Hypothalamus (tissue), 51 donors: Measurements from ENCODE around the gene KRTAP12-4.
"Not testable (repeated sequence)": the region's sequence is repeated elsewhere in the genome, so short reads cannot be mapped to it uniquely, and the experiment has no call there.

ENCODE experiments used
- DNase-seq, 51 donors: peaks; one replicate each; lab custom pipeline; 2025; lab: John Stamatoyannopoulos, UW

KRTAP12-4 gene

DNA sequence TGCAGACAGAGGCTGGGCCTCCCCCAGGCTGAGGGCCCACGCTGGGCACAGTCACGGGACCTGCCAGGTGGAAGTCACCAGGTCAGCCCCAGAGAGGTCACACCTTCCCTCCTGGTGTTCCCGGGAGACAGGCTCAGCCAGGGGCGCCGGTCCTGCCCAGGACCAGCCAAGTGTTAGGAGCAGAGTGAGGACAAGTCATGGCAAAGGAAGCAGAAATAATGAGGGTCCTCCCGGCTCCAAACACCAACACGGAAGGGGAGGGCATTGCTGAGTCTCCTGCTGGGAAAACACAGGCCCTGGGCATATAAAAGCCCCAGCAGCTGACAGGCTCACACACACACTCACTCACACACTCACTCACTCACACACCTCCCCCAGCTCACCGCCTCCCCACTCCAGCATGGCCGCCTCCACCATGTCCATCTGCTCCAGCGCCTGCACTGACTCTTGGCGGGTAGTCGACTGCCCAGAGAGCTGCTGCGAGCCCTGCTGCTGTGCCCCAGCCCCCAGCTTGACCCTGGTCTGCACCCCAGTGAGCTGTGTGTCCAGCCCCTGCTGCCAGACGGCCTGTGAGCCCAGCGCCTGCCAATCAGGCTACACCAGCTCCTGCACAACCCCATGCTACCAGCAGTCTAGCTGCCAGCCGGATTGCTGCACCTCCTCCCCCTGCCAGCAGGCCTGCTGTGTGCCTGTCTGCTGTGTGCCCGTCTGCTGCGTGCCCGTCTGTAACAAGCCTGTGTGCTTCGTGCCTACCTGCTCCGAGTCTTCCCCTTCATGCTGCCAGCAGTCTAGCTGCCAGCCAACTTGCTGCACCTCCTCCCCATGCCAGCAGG lies 17.2 kb downstream of the KRTAP12-4 start, which contains the start of gene KRTAP10-10:
Gene KRTAP10-10, plus strand, starts transcription at position 339 of the 833 bp plus-strand sequence. Its CDS starts 62 bp downstream, at position 401.
- peak in 1 of 51 donors; percentile 34 for DNase-seq

DNA sequence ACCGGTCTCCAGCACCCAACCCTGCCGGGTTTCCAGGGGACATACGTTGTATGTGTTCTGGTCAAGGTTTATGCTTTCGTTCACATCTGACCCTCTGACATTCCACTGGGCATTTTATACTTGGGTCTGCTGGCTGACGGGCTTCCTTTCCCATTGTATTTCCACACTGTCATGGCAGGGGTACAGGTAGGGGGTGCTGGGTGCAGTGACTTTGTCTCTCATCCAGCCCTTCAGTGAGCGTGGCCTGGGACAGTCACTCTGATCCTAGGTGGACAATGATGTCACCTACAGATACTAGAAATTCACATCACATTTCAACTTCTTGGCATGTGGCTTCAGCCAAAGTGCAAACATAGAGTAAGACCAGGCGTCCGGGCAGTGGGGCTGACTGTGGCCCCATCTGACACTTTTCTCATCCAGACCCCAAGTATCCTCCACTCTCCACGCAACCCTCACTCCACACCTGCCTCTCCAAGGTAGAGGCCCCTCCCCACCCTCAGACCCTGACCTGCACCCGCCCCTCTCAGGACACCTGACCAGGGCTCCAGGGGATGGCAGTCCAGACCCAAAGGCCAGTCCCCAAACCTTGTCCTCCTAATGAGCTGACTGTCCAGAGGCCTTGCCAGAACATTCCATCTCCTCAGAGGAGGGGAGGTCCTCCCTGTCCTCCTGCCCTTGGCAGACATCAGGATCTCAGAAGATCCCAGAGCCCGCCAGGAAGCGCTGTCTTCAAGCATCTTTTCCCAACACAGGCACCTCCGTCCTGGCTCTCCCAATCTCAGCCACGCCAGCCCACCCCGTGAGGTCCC lies 18.0 kb downstream of the KRTAP12-4 start:
- DNase-seq = no peak

DNA sequence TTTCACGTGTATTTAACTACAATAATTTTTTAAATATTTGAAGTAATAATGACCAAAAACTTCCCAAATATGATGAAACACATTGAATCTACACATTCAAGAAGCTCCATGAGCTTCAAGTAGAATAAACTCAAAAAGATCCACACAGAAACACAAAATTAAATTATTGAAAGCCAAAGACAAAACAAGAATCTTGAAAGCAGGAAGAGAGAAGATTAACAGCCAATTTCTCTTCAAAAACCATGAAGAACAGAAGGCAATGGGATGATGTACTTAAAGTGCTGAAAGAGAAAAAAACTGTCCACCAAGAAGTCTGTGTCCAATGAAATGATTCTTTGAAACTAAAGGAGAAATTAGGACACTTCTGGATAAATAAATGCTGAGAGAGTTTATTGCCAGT lies 22.4 kb downstream of the KRTAP12-4 start:
- no peak for DNase-seq

DNA sequence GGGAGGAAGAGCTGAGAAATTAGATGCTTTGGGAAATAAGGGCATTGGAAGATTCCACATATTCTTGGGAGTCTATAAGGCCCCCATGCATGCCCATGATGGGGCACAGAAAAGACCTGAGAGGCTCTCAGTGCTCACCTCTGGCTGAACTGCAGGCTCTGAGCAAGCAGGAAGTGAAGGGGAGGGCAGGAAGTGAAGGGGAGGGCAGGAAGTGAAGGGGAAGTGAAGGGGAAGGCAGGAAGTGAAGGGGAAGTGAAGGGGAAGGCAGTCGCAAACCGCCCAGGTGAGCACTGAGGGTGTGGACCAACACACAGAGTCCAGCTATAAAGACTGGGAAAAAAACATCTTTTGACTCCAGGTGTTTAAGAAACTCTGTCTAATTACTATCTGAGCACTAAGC lies 24.0 kb downstream of the KRTAP12-4 start:
- no peak for DNase-seq

DNA sequence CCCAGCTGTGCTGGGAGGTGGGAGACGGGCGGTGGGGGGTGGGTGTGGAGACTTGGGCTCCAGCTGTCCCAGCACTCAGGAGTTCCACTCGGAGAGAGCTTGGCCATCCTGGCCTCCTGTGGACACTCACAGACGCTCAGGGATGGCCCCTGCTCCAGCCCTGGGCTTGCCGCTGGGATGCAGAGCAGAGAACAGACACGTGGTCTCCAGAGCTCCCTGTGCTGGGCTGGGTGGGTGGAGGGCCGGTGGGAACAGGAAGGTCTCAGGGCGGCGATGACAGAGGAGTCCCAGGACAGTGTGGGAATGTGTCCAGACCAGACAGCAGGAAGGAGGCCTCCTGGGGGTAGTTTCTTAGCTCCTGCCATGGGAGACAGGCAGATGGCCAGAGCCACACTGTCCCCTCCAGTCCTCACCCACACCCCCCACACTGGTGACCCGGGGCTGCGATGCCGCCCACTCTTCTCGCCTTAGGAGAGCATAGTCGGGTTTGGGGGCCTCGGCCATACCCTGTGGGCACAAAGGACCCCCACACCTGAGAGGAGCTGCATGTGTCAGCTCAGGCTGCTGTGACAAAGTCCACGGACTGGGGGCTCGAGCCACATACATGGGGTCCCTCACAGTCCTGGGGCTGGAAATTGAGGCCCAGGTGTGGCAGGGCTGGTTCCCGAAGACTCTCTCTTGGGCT lies 25.6 kb downstream of the KRTAP12-4 start:
- no peak for DNase-seq

DNA sequence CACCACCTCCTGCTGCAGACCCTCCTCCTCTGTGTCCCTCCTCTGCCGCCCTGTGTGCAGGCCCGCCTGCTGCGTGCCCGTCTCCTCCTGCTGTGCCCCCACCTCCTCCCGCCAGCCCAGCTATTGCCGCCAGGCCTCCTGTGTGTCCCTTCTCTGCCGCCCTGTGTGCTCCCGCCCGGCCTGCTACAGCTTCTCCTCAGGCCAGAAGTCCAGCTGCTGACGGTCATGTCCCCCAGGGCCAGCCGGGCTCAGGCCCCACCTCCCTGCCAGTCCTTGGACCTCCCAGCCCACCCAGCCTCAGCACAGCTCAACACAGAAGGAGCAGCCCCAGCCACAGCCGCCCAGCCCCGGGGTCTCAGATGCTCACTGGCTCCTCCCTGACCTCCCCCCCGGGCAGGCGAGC lies 26.6 kb downstream of the KRTAP12-4 start:
- not testable (repeated sequence) for DNase-seq

DNA sequence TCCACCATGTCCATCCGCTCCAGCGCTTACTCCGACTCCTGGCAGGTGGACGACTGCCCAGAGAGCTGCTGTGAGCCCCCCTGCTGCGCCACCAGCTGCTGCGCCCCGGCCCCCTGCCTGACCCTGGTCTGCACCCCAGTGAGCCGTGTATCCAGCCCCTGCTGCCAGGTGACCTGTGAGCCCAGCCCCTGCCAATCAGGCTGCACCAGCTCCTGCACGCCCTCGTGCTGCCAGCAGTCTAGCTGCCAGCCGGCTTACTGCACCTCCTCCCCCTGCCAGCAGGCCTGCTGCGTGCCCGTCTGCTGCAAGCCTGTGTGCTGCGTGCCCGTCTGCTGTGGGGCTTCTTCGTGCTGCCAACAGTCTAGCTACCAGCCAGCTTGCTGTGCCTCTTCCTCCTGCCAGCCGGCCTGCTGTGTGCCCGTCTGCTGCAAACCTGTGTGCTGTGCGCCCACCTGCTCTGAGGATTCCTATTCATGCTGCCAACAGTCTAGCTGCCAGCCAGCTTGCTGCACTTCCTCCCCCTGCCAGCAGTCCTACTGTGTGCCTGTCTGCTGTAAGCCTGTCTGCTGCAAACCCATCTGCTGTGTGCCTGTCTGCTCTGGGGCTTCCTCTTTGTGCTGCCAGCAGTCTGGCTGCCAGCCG lies 27.2 kb downstream of the KRTAP12-4 start:
- DNase-seq = not testable (repeated sequence)

DNA sequence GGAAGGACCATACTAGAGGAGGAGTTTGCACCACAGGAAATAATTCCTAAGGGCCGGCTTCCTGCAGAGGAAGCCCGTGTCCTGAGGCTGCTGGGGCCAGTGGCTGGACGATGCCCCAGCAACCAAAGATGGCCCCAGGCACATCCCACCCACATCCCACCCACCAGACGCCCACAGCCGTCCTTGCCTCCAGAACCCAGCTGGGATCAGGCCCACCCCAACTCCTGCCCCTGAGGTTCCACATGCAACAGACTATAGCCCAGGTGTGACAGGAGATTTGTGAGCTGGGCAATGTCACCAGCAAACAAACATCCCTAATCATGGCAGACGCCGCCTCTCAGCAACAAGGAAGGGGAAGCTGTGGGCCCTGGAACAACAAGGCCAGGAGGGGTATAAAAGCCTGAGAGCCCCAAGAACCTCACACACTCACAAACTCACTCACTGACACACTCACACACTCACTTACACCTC lies 27.8 kb downstream of the KRTAP12-4 start, which contains the start of gene KRTAP10-9:
Gene KRTAP10-9, plus strand, starts transcription at position 421 of the 471 bp plus-strand sequence. CDS start 79 bp downstream, outside the sequence.
- DNase-seq = no peak

DNA sequence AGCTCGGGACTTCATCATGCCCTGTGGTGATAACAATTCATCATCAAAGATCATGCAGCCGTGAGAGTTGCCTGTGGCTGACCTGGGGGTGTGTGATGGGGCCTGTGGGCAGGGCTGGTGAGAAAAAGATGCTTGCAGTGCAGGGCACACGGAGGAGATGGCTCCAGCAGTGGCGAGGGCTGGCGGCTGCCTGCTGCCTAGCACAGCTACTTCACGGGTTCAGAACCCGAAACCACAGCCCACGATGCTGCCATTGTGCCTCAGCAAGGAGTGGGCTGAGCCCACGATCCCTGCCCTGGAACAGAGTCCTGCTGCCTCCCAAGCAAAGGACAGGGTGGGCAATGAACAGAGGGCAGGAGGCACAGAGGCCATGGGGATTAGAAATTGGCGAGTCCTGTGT lies 28.2 kb downstream of the KRTAP12-4 start:
- no peak for DNase-seq

DNA sequence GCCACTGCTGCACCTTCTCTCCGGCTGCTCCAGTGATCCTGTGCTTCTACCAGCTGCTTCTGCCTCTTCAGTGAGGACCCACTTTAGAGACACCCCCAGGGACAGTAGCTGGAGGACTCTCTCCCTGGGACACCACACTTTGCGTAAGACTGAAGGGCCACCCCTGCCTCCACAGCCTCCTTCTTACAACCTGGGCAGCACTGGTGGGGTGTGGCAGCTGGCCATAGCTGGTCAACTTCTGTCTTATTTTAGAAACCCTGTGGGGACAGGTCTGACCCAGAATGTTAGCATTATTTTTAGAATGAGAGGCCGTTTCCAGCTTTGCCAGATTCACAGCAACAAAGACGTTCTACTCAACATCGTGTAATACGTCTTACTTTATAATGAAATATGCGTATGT lies 28.7 kb downstream of the KRTAP12-4 start:
- DNase-seq = no peak

DNA sequence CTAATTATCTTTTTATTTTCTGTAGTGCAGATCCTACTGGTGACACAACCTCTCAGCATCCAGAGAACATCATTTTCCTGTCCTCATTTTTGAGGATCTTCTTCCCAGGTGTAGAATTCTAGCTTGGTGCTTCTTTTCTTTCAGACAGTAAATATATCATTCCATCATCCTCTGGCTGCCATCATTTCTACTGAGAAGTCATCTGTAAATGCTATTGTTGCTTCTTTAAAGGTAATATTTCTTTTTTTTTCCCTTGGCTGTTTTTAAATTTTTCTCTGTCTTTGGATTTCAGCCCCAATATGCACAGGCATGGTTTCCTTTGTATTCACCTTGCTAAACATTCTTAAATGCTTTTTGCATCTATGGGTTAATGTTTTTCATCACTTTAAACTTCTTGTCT lies 30.9 kb downstream of the KRTAP12-4 start:
- no peak for DNase-seq

DNA sequence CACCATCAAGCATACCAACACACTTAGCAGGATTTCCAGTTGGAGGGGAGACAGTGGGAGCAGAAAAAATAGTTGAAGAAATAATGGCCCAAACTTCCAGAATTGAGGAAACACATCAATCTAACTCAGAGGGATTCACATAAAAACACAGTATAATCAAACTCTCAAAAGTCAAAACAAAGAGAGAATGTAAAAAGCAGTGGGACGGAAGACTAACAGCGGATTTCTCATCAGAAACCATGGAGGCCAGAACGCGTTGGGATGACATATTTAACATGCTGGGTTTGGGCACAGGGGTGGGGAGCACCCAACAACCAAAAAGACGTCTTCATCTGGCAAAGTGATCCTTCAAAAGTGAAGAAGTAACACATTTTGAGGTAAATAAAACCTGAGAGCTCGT lies 34.6 kb downstream of the KRTAP12-4 start:
- no peak for DNase-seq

DNA sequence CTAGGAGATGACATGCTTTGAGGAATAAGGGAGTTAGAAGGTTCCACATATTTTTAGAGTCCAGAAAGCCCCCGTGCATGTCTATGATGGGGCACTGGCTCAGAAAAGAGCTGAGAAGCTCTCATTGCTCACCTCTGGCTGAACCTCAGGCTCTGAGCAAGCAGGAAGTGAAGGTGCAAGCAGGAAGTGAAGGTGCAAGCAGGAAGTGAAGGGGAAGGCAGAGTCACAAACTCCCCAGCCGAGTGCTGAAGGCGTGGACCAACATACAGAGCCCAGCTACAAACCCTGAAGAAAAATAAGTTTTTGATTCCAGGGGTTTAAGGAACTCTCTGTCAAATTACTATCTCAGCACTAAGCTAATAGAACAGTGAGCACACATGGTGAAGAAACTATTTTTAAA lies 35.5 kb downstream of the KRTAP12-4 start:
- DNase-seq = no peak

DNA sequence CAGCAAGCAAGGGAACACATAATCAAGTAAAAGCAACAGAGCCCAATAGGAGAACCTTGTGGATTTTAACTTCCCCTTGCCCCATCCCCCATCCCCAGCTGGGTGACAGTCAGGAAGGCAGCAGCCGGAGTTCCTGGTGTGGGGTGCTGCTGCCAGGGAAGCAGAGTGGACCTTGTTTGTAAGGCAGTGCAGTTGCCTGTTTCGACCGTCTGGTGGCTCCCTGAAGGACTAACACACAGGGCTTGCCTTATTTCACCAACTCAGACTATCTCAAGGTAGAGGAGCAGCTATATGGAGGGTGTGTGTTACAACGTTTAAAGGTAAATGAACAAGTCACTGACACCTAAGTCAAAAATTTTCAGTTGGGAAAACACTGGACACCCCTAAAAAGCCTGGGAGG lies 36.0 kb downstream of the KRTAP12-4 start:
- peak in 3 of 51 donors; percentile 3 to 6 (median 4) for DNase-seq

DNA sequence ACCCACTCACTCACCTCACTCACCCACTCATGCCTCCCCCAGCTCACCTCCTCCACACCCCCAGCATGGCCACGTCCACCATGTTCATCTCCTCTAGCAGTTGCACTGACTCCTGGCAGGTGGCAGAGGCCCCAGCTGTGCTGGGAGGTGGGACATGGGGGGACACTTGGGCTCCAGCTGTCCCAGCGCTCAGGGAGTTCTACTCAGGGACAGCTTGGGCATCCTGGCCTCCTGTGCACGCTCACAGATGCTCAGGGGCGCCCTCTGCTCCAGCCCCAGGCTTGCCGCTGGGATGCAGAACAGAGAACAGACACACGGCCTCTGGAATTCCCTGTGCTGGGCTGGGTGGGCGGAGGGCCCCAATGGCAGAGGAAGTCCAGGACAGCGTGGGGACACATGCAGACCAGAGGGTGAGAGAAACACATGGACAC lies 37.4 kb downstream of the KRTAP12-4 start:
- no peak for DNase-seq

DNA sequence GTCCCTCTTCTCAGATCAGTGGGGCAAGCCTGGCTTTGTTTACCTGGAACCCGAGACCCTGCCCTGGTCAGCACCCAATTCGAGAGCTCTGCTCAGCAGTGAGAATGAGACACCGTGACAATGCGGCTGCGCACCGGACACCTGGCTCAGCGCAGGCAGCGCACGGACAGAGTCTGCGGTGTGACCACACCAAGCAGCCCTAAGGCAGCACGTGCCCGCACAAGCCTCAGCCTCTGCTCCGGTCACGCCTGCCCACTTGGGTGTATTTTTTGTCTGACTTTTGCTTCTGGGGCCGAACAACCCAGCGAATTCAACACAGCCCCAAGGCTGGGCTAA lies 37.9 kb downstream of the KRTAP12-4 start:
- DNase-seq = no peak

DNA sequence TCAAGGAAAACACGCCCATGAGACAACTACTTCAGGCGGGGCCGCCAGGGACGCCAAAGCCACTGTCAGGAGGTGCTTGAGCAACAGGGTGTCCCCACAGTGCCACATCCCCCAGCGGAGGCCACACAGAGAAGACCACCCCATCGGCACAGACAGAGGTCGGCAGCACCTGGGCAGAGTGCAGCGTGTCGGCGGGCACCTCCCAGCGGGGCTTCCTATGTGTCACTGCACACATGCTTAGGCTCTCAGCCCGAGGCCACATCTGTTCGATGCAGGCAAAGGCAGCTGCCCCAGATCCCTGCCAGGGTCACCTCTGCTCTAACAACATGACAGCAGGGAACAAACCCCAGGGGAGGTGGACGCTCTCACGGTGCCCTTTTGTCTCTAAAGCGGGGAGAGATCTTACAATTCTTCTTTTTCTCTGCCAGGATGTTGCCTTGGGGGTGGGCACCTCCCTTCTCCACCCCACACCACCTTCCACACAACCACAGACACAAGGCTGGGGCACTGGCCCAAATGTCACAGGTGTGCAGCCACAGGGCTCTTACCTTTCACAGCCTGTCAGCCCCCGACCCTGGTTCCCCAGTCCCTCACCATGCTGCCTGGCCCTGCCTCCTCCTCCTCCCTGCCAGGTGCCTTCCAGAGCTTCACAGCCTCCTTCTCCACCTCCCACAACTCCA lies 38.4 kb downstream of the KRTAP12-4 start:
- no peak for DNase-seq

DNA sequence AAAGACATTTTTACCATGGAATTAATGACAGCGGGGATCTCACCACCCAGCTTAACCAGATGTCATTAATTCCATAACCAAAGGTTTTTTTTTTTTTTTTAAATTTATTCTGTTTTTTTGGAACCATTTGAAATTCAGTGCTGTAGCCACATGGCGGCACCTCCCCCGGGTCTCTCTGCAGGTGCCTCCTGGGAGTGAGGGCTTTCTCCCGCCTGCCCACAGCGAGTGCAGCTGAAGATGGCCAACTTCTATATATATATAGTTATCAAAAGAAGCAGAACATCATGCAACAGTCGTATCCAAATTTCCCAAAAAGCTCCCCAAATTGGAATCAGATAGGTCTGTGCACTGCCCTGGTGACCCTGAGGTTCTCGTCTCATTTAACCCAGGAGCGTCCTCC lies 39.0 kb downstream of the KRTAP12-4 start:
- no peak for DNase-seq

DNA sequence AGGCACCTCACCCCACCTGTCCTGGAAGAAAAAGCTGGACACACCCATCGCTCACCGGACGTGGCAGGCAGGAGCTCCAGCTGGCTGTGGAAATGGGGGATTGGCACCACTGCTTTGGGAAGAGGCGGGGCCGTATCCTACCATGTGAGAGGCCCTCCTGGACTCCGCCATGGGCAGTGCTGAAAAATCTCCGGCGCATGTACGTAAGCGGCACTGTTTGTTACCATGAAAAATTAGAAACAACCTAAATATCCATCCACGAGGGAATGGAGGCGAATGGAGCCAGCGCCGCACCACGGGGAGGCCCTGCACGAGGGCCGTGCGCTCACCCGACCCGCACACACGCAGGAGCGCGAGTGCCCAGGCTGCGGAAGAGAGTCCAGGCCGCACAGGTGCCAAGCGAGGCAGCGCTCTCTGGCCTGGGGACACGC lies 39.5 kb downstream of the KRTAP12-4 start:
- no peak for DNase-seq

DNA sequence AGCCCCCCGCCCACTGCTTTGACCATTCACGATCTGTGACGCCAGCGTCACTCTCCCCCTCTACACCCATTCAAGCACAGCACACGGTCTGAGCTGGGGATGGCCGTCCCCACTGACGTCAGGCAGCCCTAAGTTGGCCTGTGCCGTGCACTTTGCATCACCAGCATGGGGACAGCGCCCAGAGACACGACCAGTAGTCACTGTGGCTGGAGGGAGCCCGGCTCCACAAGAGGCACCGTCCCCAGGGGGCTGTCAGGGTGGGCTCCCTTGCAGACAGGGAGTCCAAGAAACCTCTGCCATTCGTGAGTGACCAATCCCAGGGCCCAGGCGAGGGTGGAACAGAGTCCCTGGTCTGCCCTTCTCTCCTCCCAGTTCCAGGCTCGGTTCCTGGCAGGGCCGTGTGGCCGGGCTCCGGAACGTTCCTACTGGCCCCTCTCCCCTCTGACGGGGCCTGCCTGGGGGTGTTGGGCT lies 40.3 kb downstream of the KRTAP12-4 start:
- no peak for DNase-seq
